ENCODE measurements around the gene ASPRV1.
"Not testable (repeated sequence)": the region's sequence is repeated elsewhere in the genome, so short reads cannot be mapped to it uniquely, and the experiment has no call there.

Gene ASPRV1

GRCh38 chr2:69959425-69959824 is 2.0 kb downstream of the ASPRV1 start:
- no peak for DNase-seq

- DNase-seq = no peak
These were observed 3.0 kb downstream of the ASPRV1 start for GRCh38 chr2:69958480-69958879.

- DNase-seq = peak; percentile 71
These were observed 3.5 kb downstream of the ASPRV1 start for GRCh38 chr2:69957965-69958364.

- DNase-seq = no peak
These were observed 4.9 kb downstream of the ASPRV1 start for GRCh38 chr2:69956475-69956979.

DNA sequence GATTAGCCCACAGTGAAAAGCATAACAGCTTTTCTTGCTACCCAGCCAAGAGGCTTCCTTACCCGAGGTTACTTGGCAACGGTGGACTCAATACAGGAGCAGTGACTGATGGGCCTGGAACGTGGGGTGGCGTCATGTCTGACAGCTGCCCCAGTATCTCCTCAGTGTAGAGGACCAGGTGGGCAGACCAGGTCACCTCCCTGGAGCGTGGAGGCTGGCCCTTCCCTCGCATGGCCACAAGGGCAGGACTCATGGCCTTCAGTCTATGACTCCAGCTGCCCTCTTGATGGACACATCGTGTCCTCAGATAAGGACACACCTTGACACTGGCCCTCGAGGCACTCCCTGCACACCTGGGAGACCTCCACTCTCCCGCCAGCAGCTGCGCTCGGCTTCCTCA is 6.4 kb downstream of the ASPRV1 start:
- no peak for DNase-seq

GRCh38 chr2:69954084-69954483 is 7.3 kb downstream of the ASPRV1 start:
- no peak for DNase-seq

GRCh38 chr2:69952336-69953115 is 8.9 kb downstream of the ASPRV1 start:
- no peak for DNase-seq

DNA sequence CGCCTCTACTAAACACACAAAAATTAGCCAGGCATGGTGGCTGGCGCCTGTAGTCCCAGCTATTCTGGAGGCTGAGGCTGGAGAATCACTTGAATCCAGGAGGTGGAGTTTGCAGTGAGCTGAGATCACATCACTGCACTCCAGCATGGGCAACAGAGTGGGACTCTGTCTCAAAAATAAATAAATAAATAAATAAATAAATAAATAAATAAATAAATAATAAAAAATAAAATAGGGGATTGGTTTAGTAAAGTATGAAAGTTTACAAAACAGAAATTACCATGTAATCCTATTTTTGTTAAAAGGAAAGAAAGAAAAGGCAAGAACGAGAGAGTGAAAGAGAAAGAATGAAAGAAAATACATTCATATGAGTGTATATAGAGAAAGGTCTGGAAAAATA is 10.8 kb downstream of the ASPRV1 start:
- DNase-seq = not testable (repeated sequence)

DNA sequence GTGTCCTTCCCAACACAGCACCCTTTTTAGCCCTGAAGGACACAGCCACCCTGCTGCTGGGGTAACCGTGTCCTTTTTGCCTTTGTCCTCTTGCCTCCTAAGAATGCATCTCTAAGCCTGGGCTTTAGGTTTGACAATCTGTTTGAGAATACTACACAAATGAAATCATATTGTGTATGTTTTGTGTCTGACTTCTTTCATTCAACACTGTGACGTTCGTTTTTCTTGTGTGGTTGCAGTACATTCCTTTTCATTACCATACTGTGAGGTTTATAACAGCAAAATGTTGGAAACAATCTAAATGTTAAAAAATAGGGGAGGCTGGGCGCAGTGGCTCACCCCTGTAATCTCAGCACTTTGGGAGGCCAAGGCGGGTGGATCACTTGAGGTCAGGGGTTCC is 11.2 kb downstream of the ASPRV1 start:
- DNase-seq = no peak

GRCh38 chr2:69948963-69949645 is 12.3 kb downstream of the ASPRV1 start:
- no peak for DNase-seq

DNA sequence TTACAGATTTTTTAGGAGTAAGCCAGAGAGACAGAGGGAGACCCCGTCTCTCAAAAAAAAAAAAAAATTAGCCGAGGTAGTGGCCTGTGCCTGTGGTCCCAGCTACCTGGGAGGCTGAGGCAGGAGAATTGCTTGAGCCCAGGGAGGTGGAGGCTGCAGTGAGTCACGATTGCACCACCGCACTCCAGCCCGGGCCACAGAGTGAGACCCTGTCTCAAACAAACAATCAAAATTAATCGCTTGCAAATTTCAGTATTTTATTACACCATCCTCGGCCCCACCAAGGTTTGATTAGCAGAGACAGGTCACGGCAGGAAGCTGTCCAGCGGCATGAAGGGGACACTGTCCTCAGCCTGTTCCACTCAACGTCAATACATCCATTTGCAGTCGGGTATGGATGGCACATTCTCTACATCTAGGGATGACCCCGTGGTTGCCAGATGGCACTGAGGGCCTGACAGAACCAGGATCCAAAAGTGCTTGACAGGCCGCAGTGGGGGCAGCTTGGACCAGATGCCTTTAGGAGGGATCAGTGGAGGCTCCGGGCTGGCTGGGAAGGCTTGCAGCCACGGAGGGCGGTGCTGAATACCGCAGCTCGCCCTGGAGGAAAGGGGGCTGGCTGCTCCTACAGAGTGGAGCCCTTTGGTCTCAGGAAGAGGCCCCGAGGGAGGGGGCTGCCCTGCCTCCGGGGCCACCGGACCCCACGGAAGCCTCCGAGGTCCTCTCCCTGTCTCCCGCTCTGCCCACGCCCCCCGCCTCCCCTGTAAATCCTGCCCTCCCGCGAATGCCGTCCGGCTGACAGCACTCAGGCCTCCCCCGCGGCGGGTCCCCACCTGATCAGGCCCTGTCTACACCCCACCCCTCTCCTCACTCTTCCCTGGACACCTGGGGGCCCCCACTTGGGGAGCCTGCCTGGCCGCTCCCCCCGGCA is 13.1 kb downstream of the ASPRV1 start:
- DNase-seq = no peak

- DNase-seq = no peak
These were observed 14.0 kb downstream of the ASPRV1 start for GRCh38 chr2:69947325-69947931.

DNA sequence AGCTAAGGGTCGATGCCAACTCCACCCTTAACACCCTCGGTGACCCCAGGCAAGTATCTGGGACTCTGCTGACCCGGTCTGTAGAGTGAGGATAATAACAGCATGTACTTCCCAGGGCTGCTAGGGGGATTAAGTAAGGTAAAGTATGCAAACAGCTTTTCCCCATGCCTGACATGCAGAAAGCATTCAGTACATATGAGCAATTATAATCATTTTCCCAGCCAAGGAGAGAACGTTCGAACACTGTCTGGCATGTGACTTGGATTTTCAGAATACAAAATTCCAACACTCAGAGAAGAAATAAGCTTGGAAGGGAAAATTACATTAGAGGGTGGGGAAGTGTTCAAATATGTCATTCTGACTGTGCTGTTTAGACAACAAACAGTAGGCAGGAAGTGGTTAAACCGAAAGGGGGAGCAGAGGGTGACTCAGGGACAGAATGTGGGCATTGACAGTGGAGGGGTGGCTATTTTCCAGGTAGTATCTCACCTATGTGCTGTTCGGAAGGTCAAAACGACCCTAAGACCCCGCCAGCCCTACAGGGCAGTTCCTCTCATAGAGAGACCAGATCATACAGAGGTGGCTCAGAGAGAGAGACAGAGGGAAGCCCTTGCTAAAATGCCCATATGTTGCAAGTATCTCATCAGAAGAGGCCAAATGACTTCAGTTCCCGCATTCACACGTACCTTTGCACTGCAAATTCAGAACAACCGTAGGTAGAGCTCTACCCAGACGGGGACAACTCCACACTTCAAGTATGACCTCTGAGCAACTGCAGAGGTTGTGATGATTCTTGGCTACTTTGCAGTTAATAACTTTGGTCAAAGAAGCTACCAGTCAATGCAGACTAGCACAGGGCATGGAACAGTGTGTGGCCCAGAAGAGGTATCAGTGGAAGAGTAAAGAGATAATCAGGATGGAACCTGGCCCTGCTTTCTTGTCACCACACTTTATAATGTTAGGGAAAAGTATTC is 14.8 kb downstream of the ASPRV1 start:
- no peak for DNase-seq

DNA sequence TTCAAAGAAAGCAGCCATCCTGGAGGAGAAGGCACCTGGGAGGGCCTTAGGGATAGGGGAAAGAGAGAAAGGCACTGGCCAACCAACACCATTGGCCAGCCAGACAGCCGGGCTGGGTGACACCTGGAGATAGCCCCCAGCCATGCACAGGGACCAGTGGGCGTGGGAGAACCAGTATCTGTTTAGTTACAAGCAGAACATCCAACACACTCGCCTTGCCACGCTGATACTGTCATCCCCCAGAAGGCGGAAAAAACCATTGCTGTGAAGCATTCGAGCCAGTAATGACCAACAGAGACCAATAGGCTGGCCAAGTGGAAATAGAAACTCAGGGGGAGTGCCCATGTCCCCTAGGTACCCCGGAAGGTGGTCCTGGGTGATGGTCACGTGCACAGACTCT is 15.5 kb downstream of the ASPRV1 start:
- no peak for DNase-seq

GRCh38 chr2:69945441-69945840 is 16.0 kb downstream of the ASPRV1 start:
- no peak for DNase-seq

DNA sequence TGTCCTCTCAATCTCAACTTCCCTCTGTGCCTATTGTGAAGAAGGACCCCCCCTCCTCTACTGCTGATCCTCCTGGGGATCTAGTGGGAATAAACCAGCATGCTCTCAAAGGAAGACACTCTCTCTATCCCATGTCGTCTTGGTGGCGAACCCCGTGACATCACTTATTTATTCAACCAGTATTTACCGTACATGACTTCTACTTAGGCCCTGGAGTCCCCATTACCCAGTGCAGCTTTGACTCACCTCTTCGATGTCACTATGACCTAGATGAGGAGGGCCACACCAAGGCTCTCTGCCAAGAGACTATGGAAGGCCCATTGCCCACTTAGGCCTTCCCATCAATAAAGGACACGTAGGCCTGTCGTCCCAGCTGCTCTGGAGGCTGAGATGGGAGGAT is 16.7 kb downstream of the ASPRV1 start:
- no peak for DNase-seq

GRCh38 chr2:69943843-69944525 is 17.4 kb downstream of the ASPRV1 start:
- no peak for DNase-seq

- no peak for DNase-seq
These were observed 18.2 kb downstream of the ASPRV1 start for GRCh38 chr2:69943000-69943842.

- no peak for DNase-seq
These were observed 20.7 kb downstream of the ASPRV1 start for GRCh38 chr2:69940691-69941090.

DNA sequence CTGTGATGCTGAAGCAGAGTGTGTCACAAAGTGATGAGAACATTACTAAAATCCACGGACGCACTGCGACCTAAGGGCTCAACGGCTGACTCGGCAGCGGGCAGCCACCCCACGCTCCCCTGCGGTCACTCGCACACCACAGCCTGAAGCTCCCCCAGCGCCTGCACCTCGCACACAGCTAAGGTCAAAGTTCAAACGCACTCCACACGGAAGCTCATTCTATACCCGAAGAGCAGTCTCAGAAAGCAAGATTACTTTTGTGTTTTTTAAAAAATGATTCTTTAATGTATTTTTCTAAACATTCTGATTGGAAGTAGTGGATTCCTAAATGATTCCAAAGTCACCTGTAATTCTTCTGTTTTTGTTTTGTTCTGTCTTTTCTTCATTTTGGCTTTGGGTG is 21.7 kb downstream of the ASPRV1 start:
- DNase-seq = no peak

Measured in SHP77 treated with DMSO at 0.1 percent for 48 hours (cell line).